Peyer's patch (tissue), 4 donors: ENCODE results near the gene JPH4.

Source experiments
- CTCF ChIP-seq, 6 experiments: fragments of 450-650 bp in 4 of 6; fragments of 200-600 bp in 2 of 6; sonication (generic) in 1 of 6; IDR thresholded peaks; one replicate each; pipeline ENCODE4 v1.5.1; 2017 to 2019; ENCODE audit warnings: antibody characterized with exemption in 6 of 6, mild to moderate bottlenecking in 3 of 6, moderate library complexity in 1 of 6
- POLR2A ChIP-seq, 2 donors: fragments of 450-650 bp; IDR thresholded peaks; one replicate each; pipeline ENCODE4 v1.5.1; 2017; ENCODE audit warnings: antibody characterized with exemption in 2 of 2, mild to moderate bottlenecking in 2 of 2, moderate library complexity in 2 of 2

GRCh38 chr14:23601424-23601823 lies 22.8 kb upstream of the JPH4 start:
- TF ChIP-seq CTCF (IDR thresholded peaks at IDR 0.05), result no peak
- no peak for TF ChIP-seq POLR2A (IDR thresholded peaks at IDR 0.05)
